Globus pallidus (tissue), 1 donor: ENCODE measurements around the gene KIAA1143.

ENCODE experiments used
- DNase-seq: peaks from one replicate; pipeline ENCODE4 v3.0.0-alpha.2; 2015; ENCODE audit warnings: low spot score

The KIAA1143 gene

GRCh38 chr3:44761424-44762169 is at the start of gene KIAA1143, which contains the start of gene KIF15:
Gene KIAA1143 (minus strand): TSS chr3:44761619. CDS start chr3:44761602, 17 bp downstream.
Gene KIF15 (plus strand): TSS chr3:44761794. CDS start chr3:44761866, 72 bp downstream.
- peak; percentile 93 for DNase-seq

GRCh38 chr3:44805960-44806359 is 44.5 kb upstream of the KIAA1143 start:
- no peak for DNase-seq

GRCh38 chr3:44803298-44803697 is 41.9 kb upstream of the KIAA1143 start:
- no peak for DNase-seq

- no peak for DNase-seq
Observed at GRCh38 chr3:44802011-44802410, 40.6 kb upstream of the KIAA1143 start.

GRCh38 chr3:44795197-44795596 is 33.8 kb upstream of the KIAA1143 start:
- DNase-seq: no peak

GRCh38 chr3:44782891-44783290 is 21.5 kb upstream of the KIAA1143 start:
- DNase-seq: no peak

- no peak for DNase-seq
Observed at GRCh38 chr3:44772099-44772442, 10.7 kb upstream of the KIAA1143 start.

GRCh38 chr3:44771424-44772098 is 10.1 kb upstream of the KIAA1143 start:
- DNase-seq: no peak

- no peak for DNase-seq
Observed at GRCh38 chr3:44764248-44764647, 2.8 kb upstream of the KIAA1143 start.

GRCh38 chr3:44762690-44763089 is 1.3 kb upstream of the KIAA1143 start:
- DNase-seq: no peak

- DNase-seq: no peak
Observed at GRCh38 chr3:44762170-44762677, 805 bp upstream of the KIAA1143 start.

- DNase-seq: no peak
Observed at GRCh38 chr3:44761101-44761423, 357 bp downstream of the KIAA1143 start.

GRCh38 chr3:44734646-44735168 is 26.7 kb downstream of the KIAA1143 start:
- DNase-seq: no peak

- DNase-seq: peak; percentile 81
Observed at GRCh38 chr3:44729384-44729910, 32.0 kb downstream of the KIAA1143 start, which contains the start of gene ZNF501. Gene ZNF501 (plus strand): TSS chr3:44729635. CDS start chr3:44734422, 4,787 bp downstream.

GRCh38 chr3:44722103-44722401 is 39.4 kb downstream of the KIAA1143 start:
- DNase-seq: no peak

GRCh38 chr3:44721231-44722102 is 40.0 kb downstream of the KIAA1143 start:
- DNase-seq: no peak

GRCh38 chr3:44712455-44713075 is 48.9 kb downstream of the KIAA1143 start, which contains the start of gene ZNF502:
Gene ZNF502 (plus strand): TSS chr3:44712660. CDS start chr3:44720262, 7,602 bp downstream.
- peak; percentile 81 for DNase-seq
